GM12874 (cell line): ENCODE data around the gene MEMO1.

Experiments
- CTCF ChIP-seq: IDR thresholded peaks from 2 replicates; pipeline ENCODE4 v1.5.1; 2011; ENCODE audit warnings: low read depth, mild to moderate bottlenecking, control low read depth, low read length, moderate library complexity; ENCODE audit not compliant: insufficient read depth

MEMO1 gene

GRCh38 chr2:31943636-31944225 lies 67.1 kb downstream of the MEMO1 start:
- TF ChIP-seq CTCF, result no peak

GRCh38 chr2:31940920-31941319 lies 69.9 kb downstream of the MEMO1 start:
- TF ChIP-seq CTCF, result no peak

GRCh38 chr2:31937741-31938140 lies 73.1 kb downstream of the MEMO1 start:
- no peak for TF ChIP-seq CTCF

- TF ChIP-seq CTCF, result no peak
These were observed 75.4 kb downstream of the MEMO1 start for GRCh38 chr2:31935370-31935769.

GRCh38 chr2:31933066-31933465 lies 77.7 kb downstream of the MEMO1 start:
- no peak for TF ChIP-seq CTCF

GRCh38 chr2:31932589-31932988 lies 78.2 kb downstream of the MEMO1 start:
- TF ChIP-seq CTCF, result no peak

- TF ChIP-seq CTCF, result no peak
These were observed 78.9 kb downstream of the MEMO1 start for GRCh38 chr2:31931916-31932315.

GRCh38 chr2:31925517-31925916 lies 85.3 kb downstream of the MEMO1 start:
- no peak for TF ChIP-seq CTCF
